ENCODE data around the gene ZNF584.

Gene ZNF584

DNA sequence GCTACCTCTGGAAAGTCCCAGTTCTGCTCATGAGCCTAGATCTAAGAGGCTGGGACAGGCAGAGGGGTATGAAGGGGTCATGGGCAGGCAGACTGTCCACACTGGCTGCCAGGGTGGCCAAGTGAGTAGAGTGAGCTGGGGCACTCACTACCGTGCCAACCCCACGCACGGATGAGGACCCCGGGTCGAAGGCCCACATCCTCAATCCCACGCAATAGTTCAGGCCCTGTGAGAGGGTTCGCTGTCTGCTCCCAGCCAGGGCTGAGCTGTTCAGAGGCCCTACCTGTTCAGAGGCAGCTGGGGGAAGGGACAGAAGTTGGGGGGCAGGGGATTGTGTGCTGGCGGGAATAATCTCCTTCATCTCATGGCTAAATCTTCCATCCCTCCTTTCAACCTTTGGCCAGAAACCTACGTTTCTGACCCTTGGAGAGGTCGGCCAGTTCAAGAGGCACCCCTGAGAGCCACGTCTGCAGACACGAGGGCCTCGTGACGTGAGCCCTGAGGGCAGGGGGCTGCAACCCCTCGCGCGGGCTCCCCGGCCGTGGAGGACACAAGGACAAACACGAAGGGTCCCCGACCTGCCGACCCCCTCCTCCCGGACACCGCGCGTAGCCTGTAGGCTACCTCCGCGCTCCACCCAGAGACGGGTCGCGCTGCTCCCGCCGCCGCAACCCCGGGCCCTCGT, 22.4 kb upstream of the ZNF584 start:
- TF ChIP-seq, protein P1, sequence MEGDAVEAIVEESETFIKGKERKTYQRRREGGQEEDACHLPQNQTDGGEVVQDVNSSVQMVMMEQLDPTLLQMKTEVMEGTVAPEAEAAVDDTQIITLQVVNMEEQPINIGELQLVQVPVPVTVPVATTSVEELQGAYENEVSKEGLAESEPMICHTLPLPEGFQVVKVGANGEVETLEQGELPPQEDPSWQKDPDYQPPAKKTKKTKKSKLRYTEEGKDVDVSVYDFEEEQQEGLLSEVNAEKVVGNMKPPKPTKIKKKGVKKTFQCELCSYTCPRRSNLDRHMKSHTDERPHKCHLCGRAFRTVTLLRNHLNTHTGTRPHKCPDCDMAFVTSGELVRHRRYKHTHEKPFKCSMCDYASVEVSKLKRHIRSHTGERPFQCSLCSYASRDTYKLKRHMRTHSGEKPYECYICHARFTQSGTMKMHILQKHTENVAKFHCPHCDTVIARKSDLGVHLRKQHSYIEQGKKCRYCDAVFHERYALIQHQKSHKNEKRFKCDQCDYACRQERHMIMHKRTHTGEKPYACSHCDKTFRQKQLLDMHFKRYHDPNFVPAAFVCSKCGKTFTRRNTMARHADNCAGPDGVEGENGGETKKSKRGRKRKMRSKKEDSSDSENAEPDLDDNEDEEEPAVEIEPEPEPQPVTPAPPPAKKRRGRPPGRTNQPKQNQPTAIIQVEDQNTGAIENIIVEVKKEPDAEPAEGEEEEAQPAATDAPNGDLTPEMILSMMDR (IDR thresholded peaks at IDR 0.05; ENCODE audit: extremely low read depth, insufficient read depth, missing control alignments), result no peak
- no peak for DNase-seq (ENCODE audit: low spot score)
- in situ Hi-C loops (cut with MboI; ENCODE audit: low pct_unique_long_range_greater_than_20kb, low sequenced_read_pairs, unreplicated experiment), result no loop called here

DNA sequence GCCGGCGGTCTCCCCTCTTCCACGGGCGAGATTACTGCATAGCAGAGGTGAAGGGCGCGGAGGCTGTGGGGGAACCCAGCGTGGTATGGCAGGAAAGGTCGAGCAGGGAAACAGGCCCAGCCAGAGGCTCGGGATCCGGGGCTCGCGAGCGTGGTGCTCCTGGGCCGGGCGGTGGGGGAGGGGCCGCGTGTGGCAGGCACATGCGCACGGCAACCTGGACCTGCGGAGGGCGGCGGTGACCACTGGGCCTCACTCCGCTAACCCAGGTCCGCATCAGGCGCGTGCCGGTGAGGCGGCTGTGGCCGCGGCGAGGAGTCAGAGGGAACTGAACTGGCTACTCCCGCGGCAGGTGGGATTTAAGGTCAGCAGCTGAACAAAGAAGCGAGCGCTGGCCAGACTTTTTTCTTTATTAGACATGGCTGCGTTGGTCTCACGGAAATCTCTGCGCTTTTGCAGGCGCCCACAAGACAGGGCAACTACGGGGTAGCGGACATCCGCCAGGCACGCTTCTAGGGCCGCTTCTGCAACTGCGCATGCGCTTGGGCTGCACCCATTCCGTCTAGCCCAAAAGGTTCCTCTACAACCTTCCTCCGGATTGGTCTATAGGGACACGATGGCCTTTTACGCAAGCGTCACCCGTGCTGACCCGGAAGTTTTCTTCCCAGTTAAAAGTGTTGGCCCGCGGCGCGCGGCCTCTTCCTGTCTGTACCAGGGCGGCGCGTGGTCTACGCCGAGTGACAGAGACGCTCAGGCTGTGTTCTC, 21.7 kb upstream of the ZNF584 start, which contains the start of gene RPS5:
RPS5 (plus strand) TSS at position 694 of the 762 bp plus-strand sequence. CDS start 869 bp downstream, outside the sequence.
- peak; percentile 99 for DNase-seq (ENCODE audit: low spot score)
- in situ Hi-C loops (cut with MboI; ENCODE audit: low pct_unique_long_range_greater_than_20kb, low sequenced_read_pairs, unreplicated experiment), result no loop called here
- TF ChIP-seq, protein P1 (IDR thresholded peaks at IDR 0.05; ENCODE audit: extremely low read depth, insufficient read depth, missing control alignments), result no peak

DNA sequence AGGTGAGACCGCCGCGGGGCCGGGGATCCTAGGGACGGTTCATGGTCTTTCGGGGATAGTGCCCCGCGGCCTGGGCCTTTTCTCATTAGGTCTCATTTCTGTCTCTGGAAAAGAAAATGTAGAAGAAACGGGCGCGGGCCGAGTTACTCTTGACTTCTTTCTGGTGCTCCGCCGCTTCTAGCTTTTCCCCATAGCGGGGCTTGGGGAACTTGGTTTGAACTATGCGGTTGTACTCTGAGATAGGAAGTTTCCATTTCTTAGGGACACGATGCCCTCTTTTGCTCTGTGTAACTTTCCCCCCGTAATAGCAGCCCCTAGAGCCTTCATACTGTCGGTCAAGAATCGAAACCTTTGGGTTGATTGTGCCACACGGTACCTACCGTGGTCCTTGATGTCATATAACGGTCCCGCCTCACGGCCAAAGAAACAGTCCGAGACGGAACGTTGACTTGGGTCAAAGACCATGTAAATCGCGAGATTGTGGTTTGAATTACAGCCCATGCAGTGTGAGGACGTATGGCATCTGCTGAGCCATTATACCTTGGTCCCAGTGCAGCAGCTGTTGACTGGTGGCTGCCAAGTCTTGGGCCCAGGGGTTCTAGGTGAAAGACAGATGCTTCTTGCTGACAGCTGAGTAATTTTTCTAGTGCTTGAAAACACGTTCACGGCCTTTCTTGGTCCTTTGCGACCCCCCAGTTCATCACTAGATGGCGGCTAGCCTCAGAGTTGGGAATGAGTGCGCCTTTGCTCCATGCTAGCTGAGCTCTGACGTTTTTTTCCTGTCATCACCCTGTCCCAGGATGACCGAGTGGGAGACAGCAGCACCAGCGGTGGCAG, 20.9 kb upstream of the ZNF584 start:
- TF ChIP-seq, protein P1 (IDR thresholded peaks at IDR 0.05; ENCODE audit: extremely low read depth, insufficient read depth, missing control alignments), result peak; percentile 12
- in situ Hi-C loops (cut with MboI; ENCODE audit: low pct_unique_long_range_greater_than_20kb, low sequenced_read_pairs, unreplicated experiment), result no loop called here
- no peak for DNase-seq (ENCODE audit: low spot score)

DNA sequence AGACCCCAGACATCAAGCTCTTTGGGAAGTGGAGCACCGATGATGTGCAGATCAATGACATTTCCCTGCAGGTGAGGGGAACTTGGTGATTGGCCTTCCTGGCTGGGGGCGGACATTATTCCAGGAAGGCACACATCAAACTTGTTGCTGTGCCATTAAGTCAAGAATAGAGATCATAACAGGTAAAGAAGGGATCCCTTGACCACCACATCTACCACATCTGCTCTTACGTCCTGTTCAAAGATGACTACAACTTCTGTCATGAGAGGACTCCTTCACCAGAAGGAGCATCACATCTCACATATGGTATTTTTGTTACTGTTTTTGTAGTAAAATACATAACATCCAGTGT, 20.3 kb upstream of the ZNF584 start:
- in situ Hi-C loops (cut with MboI; ENCODE audit: low pct_unique_long_range_greater_than_20kb, low sequenced_read_pairs, unreplicated experiment), result no loop called here
- DNase-seq (ENCODE audit: low spot score), result no peak
- TF ChIP-seq, protein P1 (IDR thresholded peaks at IDR 0.05; ENCODE audit: extremely low read depth, insufficient read depth, missing control alignments), result no peak

DNA sequence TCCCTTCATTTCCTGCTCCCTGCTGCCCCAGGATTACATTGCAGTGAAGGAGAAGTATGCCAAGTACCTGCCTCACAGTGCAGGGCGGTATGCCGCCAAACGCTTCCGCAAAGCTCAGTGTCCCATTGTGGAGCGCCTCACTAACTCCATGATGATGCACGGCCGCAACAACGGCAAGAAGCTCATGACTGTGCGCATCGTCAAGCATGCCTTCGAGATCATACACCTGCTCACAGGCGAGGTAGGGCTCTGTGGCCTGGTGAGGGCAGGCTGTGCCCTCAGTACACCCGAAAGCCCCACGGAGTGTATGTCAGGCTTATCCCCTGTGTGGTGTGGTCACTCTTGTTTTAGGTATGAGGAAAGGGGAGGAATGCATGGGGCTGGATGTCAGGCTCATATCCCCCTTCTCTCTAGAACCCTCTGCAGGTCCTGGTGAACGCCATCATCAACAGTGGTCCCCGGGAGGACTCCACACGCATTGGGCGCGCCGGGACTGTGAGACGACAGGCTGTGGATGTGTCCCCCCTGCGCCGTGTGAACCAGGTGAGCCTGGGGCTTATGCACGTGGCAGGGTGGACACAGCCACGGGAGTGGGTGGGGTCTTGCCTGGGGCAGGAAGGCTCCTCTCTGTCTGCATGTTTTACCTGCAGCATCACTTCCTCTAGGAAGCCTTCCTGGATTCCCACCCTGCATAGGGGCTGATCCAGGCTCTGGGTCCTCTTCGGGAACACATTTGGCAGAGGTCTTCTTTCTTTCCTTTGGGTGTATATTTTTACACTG, 15.3 kb upstream of the ZNF584 start:
- no peak for DNase-seq (ENCODE audit: low spot score)
- in situ Hi-C loops (cut with MboI; ENCODE audit: low pct_unique_long_range_greater_than_20kb, low sequenced_read_pairs, unreplicated experiment), result no loop called here
- TF ChIP-seq, protein P1 (IDR thresholded peaks at IDR 0.05; ENCODE audit: extremely low read depth, insufficient read depth, missing control alignments), result no peak

DNA sequence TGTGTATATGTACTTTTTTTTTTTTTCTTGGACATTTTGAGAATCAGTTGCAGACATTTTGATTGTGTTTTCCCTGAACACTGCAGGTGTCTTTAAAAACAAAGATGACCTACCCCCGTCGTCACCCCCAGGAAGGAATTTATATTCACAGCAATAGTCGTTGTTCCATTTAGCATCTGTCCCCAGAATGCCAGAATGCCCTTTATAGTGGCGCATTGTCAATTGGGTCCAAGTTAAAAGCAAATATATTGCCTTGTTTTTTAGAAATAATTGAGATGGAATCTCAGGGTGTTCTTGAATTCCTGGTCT, 14.8 kb upstream of the ZNF584 start:
- in situ Hi-C loops (cut with MboI; ENCODE audit: low pct_unique_long_range_greater_than_20kb, low sequenced_read_pairs, unreplicated experiment), result no loop called here
- TF ChIP-seq, protein P1 (IDR thresholded peaks at IDR 0.05; ENCODE audit: extremely low read depth, insufficient read depth, missing control alignments), result no peak
- no peak for DNase-seq (ENCODE audit: low spot score)
